ENCODE measurements around the gene KCNG4. TPM values are rescaled to one million over a fixed set of nuclear protein-coding genes. Genes with fewer than 3 reads are reported as not detected.

KCNG4 gene
- total and polyA plus RNA-seq, 2 of the 8 experiments (the other 6 are each of a cell fraction or from before 2014, with no cell fraction given) = not detected

- TF ChIP-seq, protein P1, sequence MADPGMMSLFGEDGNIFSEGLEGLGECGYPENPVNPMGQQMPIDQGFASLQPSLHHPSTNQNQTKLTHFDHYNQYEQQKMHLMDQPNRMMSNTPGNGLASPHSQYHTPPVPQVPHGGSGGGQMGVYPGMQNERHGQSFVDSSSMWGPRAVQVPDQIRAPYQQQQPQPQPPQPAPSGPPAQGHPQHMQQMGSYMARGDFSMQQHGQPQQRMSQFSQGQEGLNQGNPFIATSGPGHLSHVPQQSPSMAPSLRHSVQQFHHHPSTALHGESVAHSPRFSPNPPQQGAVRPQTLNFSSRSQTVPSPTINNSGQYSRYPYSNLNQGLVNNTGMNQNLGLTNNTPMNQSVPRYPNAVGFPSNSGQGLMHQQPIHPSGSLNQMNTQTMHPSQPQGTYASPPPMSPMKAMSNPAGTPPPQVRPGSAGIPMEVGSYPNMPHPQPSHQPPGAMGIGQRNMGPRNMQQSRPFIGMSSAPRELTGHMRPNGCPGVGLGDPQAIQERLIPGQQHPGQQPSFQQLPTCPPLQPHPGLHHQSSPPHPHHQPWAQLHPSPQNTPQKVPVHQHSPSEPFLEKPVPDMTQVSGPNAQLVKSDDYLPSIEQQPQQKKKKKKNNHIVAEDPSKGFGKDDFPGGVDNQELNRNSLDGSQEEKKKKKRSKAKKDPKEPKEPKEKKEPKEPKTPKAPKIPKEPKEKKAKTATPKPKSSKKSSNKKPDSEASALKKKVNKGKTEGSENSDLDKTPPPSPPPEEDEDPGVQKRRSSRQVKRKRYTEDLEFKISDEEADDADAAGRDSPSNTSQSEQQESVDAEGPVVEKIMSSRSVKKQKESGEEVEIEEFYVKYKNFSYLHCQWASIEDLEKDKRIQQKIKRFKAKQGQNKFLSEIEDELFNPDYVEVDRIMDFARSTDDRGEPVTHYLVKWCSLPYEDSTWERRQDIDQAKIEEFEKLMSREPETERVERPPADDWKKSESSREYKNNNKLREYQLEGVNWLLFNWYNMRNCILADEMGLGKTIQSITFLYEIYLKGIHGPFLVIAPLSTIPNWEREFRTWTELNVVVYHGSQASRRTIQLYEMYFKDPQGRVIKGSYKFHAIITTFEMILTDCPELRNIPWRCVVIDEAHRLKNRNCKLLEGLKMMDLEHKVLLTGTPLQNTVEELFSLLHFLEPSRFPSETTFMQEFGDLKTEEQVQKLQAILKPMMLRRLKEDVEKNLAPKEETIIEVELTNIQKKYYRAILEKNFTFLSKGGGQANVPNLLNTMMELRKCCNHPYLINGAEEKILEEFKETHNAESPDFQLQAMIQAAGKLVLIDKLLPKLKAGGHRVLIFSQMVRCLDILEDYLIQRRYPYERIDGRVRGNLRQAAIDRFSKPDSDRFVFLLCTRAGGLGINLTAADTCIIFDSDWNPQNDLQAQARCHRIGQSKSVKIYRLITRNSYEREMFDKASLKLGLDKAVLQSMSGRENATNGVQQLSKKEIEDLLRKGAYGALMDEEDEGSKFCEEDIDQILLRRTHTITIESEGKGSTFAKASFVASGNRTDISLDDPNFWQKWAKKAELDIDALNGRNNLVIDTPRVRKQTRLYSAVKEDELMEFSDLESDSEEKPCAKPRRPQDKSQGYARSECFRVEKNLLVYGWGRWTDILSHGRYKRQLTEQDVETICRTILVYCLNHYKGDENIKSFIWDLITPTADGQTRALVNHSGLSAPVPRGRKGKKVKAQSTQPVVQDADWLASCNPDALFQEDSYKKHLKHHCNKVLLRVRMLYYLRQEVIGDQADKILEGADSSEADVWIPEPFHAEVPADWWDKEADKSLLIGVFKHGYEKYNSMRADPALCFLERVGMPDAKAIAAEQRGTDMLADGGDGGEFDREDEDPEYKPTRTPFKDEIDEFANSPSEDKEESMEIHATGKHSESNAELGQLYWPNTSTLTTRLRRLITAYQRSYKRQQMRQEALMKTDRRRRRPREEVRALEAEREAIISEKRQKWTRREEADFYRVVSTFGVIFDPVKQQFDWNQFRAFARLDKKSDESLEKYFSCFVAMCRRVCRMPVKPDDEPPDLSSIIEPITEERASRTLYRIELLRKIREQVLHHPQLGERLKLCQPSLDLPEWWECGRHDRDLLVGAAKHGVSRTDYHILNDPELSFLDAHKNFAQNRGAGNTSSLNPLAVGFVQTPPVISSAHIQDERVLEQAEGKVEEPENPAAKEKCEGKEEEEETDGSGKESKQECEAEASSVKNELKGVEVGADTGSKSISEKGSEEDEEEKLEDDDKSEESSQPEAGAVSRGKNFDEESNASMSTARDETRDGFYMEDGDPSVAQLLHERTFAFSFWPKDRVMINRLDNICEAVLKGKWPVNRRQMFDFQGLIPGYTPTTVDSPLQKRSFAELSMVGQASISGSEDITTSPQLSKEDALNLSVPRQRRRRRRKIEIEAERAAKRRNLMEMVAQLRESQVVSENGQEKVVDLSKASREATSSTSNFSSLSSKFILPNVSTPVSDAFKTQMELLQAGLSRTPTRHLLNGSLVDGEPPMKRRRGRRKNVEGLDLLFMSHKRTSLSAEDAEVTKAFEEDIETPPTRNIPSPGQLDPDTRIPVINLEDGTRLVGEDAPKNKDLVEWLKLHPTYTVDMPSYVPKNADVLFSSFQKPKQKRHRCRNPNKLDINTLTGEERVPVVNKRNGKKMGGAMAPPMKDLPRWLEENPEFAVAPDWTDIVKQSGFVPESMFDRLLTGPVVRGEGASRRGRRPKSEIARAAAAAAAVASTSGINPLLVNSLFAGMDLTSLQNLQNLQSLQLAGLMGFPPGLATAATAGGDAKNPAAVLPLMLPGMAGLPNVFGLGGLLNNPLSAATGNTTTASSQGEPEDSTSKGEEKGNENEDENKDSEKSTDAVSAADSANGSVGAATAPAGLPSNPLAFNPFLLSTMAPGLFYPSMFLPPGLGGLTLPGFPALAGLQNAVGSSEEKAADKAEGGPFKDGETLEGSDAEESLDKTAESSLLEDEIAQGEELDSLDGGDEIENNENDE (IDR thresholded peaks at IDR 0.05; ENCODE audit: insufficient replicate concordance, low read length) = no peak
- no peak for TF ChIP-seq HDAC2 (IDR thresholded peaks at IDR 0.05; ENCODE audit: borderline replicate concordance in 1 of 2, low read depth in 2 of 2, low read length in 2 of 2)
- no peak for TF ChIP-seq CREB1 (IDR thresholded peaks at IDR 0.05)
- no peak for TF ChIP-seq NRF1 (IDR thresholded peaks at IDR 0.05; ENCODE audit: low read depth, low read length)
- TF ChIP-seq RBBP5 (IDR thresholded peaks at IDR 0.05; ENCODE audit: borderline replicate concordance, low read depth, low read length) = no peak
- TF ChIP-seq, protein P2, sequence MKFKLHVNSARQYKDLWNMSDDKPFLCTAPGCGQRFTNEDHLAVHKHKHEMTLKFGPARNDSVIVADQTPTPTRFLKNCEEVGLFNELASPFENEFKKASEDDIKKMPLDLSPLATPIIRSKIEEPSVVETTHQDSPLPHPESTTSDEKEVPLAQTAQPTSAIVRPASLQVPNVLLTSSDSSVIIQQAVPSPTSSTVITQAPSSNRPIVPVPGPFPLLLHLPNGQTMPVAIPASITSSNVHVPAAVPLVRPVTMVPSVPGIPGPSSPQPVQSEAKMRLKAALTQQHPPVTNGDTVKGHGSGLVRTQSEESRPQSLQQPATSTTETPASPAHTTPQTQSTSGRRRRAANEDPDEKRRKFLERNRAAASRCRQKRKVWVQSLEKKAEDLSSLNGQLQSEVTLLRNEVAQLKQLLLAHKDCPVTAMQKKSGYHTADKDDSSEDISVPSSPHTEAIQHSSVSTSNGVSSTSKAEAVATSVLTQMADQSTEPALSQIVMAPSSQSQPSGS (IDR thresholded peaks at IDR 0.05; ENCODE audit: low read length) = no peak
- TF ChIP-seq ZNF274 (IDR thresholded peaks at IDR 0.05; ENCODE audit: borderline replicate concordance, extremely low read depth, low read length) = no peak
- no peak for TF ChIP-seq PHF8 (conservative IDR thresholded peaks at IDR 0.05; ENCODE audit: low read depth, low read length)
- no peak for TF ChIP-seq EGR1 (IDR thresholded peaks at IDR 0.05; ENCODE audit: borderline replicate concordance, low read depth, low read length)
- no peak for TF ChIP-seq EZH2 (IDR thresholded peaks at IDR 0.05; ENCODE audit: low read depth, low read length, severe bottlenecking)
These were observed 6.1 kb downstream of the KCNG4 start (continued) for GRCh38 chr16:84233748-84234147.

Measured in H1 (cell line).